Midbrain (tissue), 1 donor: ENCODE data around the gene SELENOW.
"Not testable (repeated sequence)": the region's sequence is repeated elsewhere in the genome, so short reads cannot be mapped to it uniquely, and the experiment has no call there.

ENCODE experiments used
- DNase-seq: peaks from one replicate; lab custom pipeline; 2025; lab: John Stamatoyannopoulos, UW

The SELENOW gene

DNA sequence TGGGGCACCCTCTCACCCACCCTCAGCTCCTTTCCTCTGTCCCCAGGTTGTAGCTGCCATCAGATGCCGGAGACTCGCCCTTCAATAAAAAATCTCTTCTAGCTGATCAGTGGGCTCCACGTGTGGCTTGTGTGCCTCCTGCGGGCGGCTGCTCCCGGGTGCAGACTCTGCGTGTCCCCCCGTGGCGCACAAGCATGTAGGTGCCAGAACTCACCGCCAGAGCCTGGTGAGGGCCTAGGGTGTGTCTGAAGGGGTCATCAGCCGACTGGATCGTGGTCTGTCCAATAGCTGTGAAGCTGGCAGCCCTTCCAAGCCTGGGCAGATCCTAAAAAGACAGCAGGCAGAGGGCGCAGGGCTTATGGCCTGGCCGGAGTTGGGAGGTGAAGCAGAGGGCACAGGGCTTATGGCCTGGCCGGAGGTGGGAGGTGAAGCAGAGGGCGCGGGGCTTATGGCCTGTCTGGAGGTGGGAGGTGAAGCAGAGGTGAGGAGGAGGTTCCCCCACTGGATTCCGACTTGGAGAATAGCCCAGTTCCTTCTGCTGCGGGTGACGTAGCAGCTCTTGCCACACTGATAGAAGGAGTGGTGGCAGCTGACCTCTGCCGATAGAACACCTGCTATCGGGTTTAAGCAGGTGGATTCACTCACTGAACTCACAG lies 21.4 kb upstream of the SELENOW start:
- no peak for DNase-seq

DNA sequence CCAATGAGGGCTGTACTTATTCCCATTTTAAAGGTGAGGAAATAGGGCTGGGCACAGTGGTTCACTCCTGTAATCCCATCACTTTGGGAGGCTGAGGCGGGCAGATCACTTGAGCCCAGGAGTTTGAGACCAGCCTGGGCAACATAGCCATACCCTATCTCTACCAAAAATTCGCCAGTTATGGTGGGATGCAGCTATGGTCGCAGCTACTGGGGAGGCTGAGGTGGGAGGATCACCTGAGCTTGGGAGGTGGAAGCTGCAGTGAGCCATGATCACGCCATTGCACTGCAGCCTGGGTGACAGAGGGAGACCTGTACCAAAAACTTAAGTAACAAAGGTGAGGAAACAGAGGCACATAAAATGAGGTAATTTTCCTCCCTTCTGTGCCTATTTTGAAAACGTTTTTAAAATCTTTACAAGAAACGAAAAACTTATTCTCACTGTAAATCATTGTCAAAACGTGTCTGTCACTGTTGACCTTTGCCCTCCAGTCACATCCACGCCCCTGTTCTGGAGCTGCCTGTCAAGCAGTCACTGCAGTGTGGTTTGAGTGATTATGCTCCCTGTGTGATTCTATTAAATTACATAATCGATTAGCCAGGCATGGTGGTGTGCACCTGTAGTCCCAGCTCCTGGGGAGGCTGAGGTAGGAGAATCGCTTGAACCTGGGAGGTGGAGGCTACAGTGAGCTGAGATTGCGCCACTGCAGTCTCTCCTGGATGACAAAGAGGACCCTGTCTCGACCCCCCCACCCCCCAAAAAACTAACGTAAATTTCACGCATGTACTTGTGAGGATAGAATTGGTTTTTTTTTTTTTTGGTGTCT lies 20.7 kb upstream of the SELENOW start:
- no peak for DNase-seq

DNA sequence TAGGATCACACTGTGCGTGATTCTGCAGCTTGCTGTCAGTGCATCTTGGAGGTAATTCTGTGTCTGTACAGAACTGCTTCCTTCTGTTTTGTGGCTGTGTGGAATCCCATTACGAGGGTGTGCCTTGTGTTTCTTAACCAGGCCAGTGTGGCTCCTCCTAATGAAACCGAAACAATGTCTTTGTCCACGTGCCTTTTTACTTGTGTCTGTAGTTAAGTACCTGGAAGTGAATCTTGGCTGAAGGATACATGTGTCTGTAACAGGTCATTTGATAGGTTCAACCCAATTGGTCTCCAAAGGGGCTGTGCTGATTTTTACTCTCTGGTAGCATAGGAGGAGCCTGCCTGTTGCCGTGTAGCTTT lies 20.1 kb upstream of the SELENOW start:
- no peak for DNase-seq

DNA sequence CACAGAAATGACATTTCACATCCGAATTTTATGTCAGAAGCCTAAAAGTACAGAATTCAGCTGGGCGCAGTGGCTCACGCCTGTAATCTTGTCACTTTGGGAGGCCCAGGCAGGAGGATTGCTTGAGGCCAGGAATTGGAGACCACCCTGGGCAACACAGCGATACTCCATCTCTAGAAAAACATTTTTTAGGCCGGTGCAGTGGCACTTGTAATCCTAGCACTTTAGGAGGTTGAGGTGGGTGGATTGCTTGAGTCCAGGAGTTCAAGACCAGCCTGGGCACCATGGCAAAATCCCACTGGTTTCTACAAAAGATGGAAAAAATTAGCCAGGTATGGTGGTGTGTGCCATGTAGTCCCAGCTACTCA lies 17.9 kb upstream of the SELENOW start:
- DNase-seq = no peak

DNA sequence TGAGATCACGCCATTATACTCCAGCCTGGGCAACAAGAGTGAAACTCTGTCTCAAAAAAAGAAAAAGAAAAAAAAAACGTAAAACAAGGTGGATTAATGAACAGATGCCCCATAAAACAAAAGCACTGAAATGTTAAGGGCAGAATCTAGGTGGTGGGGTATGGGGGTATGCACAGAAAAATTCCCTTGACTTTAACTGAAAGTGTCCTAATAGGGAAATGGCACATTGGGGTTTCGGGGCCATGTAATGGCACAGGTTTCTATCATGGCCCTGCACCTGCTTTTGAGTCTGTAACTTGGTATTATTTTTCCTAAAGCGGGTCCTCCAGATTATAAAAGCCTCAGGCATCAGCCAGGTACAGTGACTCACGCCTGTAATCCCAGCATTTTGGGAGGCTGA lies 16.9 kb upstream of the SELENOW start:
- no peak for DNase-seq

DNA sequence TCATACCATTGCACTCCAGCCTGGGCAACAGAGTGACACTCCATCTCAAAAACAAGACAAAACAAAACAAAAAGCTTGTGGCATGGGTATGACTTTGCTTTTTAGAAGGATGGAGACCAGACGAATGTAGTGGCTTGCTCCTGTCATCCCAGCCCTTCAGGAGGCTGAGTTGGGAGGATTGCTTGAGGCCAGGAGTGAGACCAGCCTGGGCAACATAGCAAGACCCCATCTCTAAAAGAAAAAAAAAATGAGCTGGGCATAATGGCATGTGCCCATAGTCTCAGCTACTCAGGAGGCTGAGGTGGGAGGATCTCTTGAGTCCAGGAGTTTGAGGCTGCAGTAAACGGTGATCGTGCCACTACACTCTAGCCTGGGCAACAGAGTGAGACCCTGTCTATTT lies 16.4 kb upstream of the SELENOW start:
- no peak for DNase-seq

DNA sequence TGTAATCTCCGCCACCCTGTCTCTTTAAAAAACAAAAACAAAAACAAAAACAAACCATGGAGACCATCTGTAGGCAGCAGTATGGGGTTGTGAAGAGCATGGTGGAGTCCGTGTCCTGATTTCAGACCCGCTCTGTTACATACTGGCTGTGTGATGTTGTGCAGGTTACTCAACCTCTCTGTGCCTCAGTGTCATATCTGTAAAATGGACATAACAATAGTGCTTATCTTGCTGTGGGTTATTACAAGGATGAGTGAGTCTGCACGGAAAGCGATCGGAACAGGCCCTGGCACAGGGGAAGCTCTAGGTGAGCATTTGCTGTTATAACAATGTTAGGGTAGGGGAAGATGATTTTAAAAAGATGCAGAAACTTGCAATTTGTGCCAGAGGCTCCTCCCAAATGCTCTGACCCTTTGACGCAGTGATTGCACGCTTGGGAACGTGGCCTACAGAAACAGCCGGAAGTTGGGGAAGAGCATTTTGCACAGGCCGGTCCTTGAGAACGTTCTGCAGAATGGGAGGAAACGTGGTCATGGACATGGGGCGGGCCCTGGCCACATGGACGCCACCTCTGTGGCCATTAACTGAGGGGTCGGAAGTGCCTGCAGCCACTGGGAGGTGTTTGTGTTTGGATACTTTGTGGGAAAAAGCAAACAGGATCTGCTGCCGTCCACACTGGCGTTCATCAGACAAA lies 15.7 kb upstream of the SELENOW start:
- DNase-seq = no peak

DNA sequence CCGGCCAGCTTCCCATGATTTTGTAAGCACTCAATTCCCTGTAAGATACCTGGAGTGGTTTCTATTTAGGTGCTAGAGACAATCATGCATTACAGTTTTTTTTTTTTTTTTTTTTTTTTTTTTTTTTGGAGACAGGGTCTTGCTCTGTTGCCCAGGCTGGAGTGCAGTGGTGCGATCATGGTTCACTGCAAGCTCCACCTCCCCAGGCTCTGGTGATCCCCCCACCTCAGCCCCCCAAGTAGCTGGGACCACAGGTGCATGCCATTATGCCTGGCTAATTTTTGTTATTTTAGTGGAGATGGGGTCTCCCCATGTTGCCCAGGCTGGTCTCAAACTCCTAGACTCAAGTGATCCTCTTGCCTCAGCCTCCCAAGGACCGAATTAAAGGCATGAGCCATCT lies 13.8 kb upstream of the SELENOW start:
- not testable (repeated sequence) for DNase-seq

DNA sequence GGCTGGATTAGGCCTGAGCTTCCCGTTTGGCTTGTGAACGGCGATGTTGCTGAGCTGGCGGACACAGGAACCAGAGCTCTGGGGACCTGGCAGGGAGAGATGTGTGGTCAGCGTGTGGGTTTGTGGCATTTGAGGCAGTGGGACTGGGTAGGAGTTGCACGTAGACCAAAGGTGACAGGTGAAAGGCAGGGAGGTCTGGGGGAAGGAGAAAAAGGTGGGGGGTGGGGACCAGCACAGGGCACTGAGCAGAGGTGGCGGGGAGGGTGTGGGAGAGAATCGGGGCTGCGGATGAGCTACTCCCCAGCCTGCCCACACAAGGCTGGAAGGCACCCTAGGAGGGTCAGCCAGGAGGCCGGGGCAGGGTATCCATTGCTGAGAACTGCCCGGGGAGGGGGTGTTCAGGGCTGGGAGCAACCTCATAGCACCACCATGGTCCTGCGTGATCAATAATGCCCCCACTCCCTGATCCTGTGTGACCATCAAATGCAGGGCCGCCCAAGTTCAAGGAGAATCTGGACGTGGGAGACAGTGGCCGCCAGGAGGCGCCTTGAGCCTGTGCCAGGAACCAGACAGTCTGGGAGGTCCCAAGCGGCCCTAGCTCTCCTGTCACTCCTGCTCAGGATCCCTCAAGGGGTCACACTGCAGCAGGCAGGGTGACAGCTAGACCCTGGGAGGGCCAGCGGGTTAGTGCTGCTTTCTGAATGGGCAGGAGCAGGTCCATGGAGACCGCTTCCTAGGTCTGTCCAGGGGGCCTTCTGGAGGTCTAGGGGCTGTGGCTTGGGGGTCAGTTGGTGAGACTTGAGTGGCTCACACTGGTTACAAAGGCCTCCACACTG lies 12.8 kb upstream of the SELENOW start:
- peak; percentile 63 for DNase-seq

DNA sequence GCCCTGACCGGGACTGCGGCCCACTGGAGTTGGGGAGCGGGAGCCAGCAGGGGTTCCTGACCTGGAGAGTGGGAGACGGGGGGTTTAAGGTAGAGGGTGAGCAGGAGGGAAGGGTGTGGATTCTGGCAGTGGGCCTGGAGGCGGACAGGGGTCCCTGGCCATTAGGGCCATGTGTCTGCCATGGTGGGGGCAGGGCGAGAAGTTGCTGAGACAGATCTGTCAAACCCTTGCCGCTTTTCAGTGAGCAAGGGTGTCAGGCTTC lies 12.2 kb upstream of the SELENOW start:
- DNase-seq = no peak

DNA sequence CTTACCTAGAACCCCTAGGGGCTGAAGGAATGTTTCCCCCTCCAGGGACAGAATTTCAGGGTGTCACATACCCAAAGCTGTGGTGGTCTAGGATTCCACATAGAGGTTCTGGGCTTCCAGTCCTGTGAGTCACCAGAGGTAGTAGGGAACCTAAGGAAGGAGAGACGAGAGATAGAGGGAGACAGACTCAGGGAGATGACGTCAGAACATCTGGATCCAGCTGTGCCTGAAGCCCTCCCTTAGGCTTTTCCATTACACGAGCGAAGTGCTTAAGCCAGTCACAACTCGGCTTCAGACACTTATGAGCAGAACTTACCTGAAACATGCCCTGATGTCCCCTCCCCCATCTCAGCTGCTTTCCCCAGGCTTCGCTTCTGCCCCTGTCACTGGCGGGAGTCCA lies 11.8 kb upstream of the SELENOW start:
- no peak for DNase-seq

DNA sequence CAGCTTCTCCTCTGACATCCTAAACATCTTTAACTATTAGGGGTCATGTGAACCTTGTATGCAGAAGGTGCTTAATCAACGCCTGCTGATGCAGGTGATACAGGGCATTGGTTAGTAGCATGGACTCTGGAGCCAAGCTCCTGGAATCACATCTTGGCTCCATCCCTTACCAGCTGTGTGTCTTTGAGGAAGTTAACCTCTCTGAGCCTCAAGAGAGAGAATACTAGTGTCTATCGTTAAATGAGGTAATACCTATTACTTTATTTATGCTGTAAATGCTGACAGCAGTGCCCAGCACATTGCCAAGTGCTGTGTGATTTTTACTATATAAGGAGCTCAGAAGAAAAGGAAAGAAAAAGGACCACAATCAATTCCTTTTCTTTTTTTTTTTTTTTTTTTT lies 11.2 kb upstream of the SELENOW start:
- no peak for DNase-seq

DNA sequence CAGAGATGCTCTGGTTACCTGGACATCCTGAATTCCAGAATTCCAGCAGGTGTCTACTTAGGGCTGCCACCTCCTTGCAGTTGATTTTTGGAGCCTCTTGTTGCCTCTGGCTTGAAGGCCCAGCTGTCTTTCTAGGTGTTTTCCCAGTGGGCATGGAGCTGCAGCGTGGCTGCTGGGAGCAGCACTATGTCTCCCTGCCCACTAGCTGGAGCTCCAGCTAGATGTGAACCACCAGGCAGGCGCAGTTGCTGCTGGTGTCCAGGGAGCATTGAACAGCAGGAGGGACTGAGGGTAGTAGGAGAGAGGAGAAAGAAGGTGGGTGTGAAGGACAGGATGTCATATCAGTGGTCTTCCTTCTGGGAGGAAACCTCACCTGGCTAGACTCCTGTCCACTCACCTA lies 9.9 kb upstream of the SELENOW start:
- DNase-seq = no peak

DNA sequence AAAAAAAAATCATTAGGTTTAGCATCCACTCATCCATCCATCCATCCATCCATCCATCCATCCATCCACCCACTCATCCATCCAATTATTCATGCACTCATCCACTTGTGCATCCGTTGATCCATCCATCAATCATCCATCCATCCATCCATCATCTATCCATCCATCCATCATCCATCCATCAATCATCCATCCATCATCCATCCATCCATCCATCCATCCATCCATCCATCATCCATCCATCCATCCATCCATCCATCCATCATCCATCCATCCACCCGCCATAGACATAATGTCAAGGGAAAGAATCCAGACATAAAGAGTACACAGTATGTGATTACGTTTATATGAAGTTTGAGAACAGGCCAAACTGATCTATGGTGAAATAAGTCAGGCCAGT lies 9.0 kb upstream of the SELENOW start:
- DNase-seq = no peak

DNA sequence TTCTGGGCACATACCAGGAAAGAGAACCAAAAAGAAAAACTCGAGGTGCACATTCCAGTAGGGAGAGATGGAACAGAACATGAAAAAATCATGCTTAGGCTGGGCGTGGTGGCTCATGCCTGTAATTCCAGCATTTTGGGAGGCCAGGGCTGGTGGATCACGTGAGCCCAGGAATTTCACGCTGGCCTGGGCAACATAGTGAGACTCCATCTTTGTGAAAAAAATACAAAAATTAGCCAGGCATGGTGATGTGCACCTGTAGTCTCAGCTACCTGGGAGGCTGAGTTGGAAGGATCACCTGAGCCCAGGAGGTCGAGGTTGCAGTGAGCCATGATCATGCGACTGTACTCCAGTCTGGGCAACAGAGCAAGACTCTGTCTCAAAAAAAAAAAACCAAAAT lies 7.2 kb upstream of the SELENOW start:
- not testable (repeated sequence) for DNase-seq

DNA sequence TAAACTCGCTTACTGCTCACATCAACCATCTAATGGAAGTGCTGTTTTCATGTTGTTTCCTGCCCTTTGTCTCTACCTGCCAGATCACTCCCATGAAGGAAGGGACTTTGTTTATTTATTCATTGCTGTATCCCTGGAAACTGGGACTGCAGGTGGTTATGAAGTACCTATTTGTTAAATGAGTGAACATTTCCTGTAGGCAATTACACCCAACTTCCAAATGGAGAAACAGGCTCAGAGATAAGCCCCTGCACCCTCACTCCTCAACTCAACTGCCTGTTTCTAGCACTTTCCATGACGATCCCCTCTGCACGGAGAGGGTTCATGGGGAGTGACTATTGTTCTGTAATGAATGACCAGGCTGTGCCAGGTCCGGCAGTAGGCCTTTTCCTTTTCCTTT lies 1.9 kb upstream of the SELENOW start:
- DNase-seq = peak; percentile 33

DNA sequence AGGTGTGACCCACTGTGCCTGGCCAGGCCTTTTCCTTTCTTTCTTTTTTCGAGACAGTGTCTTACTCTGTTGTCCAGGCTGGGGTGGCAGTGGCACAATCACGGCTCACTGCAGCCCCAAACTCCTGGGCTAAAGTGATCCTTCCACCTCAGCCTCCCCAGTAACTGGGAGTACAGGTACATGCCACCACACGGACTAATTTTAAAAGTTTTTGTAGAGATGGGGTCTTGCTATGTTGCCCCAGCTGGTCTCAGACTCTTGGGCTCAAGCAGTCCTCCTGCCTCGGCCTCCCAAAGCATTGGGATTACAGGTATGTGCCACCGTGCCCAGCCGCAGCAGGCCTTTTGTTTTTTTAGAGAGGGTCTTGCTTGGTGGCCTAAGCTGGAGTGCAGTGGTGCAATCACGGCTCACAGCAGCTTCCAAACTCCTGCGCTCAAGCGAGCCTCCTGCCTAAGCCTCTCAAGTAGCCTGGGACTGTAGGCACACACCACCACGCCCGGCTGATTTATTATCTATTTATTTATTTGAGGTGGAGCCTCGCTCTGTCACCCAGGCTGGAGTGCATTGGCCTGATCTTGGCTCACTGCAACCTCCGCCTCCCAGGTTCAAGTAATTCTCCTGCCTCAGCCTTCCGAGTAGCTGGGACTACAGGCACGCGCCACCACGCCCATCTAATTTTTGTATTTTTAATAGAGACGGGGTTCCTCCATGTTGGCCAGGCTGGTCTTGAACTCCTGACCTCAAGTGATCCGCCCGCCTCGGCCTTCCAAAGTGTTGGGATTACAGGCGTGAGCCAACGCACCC lies 1.1 kb upstream of the SELENOW start:
- DNase-seq = not testable (repeated sequence)

DNA sequence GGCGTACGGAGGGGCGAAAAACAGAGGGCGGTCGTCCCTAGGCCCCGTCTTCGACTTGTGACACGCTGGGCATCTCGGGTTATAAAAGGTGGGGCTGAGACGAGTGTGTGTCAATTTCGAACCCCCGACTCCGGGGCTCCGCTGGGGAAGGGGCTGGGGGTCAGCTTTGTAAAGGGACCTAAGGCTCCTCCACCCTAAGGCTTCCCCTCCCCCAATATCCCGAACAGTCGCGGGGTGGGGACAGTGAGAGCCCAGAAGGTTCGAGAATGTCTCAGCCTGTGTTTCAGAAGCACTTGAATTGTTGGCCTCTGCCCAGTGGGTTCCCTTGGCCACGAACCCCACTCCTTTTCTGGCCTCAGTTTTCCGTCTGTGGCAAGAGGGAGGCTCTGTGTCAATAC lies 450 bp downstream of the SELENOW start:
- DNase-seq = peak; percentile 58

DNA sequence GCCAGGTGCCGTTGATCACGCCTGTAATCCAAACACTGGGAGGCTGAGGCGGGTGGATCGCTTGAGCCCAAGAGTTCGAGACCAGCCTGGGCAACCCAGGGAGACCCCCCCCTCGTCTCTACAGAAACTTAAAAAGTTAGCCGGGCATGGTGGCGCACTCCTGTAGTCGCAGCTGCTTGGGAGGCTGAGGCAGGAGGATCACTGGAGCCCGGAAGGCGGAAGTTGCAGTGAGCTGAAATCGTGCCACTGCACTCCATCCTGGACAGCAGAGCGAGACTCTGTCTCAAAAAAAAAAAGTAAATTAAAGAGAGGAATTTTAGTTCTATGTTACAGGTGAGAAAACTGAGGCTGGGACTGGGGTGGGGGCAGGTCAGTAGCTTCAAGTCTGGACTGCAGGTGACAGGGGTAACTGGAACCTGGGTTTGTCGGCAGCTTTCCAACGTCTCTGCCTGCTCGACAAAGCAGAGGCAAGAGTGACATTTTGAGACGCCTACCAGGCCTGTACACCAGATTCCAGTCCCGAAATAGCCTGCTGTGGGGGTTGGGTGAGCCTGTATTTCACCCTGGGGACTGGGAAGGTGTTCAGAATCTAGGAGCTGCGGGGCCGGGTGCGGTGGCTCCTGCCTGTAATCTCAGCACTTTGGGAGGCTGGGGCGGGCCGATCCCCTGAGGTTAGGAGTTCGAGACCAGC lies 1.2 kb downstream of the SELENOW start:
- no peak for DNase-seq

DNA sequence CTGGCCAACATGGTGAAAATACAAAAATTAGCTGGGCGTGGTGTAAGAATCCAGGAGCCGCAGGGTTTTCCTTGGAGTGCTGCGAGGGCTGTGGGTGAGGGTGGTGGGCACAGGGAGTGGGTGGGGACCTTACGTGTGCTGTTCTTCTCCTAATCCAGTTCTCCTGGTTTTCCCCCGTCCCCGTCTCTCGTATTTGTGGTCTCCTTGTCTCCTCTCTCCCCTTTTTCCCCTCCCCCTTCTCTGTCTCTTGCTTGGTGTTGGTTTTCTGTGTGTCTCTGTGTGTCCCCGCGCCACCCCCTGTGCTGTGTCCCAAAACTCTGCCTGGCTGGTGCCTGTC lies 1.7 kb downstream of the SELENOW start:
- DNase-seq = no peak

DNA sequence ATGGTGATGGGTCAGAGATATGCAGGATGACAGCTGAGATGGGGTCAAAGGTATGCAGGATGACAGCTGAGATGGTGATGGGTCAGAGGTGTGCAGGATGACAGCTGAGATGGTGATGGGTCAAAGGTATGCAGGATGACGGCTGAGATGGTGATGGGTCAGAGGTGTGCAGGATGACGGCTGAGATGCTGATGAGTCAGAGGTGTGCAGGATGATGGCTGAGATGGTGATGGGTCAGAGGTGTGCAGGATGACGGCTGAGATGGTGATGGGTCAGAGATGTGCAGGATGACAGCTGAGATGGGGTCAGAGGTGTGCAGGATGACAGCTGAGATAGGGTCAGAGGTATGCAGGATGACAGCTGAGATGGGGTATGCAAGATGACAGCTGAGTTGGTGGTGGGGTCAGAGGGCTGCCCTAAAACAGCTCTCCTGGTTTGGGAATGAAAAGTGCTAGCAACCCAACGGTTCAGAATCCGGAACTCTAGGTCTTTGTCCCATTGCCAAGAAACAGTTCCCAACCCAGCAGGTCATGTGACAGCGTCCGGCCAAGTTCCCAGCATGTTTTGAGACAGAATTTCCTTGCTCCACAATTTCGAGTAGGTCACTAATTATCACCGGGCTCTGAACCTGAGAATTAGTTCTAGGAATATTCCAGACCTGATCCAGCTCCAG lies 3.2 kb downstream of the SELENOW start:
- peak; percentile 87 for DNase-seq
